GM13976 (cell line): ENCODE results near the gene ZDHHC24.

Experiments used
- DNase-seq: peaks from one replicate; pipeline ENCODE4 v3.0.0; 2012; ENCODE audit warnings: low spot score
- in situ Hi-C: fragments of 300-500 bp; cut with MboI; formaldehyde crosslinking; loops from one replicate; pipeline ENCODE4 v1.12.0; 2022; ENCODE audit warnings: low sequenced_read_pairs, mixed read lengths, inconsistent platforms; ENCODE audit not compliant: unreplicated experiment
- TF ChIP-seq, protein P1 (sequence below): IDR thresholded peaks from 2 replicates; pipeline ENCODE4 v1.5.1; 2012; ENCODE audit warnings: borderline replicate concordance, mild to moderate bottlenecking; ENCODE audit not compliant: insufficient read depth; ENCODE audit errors: extremely low read depth, missing control alignments, control extremely low read depth

Gene ZDHHC24

DNA sequence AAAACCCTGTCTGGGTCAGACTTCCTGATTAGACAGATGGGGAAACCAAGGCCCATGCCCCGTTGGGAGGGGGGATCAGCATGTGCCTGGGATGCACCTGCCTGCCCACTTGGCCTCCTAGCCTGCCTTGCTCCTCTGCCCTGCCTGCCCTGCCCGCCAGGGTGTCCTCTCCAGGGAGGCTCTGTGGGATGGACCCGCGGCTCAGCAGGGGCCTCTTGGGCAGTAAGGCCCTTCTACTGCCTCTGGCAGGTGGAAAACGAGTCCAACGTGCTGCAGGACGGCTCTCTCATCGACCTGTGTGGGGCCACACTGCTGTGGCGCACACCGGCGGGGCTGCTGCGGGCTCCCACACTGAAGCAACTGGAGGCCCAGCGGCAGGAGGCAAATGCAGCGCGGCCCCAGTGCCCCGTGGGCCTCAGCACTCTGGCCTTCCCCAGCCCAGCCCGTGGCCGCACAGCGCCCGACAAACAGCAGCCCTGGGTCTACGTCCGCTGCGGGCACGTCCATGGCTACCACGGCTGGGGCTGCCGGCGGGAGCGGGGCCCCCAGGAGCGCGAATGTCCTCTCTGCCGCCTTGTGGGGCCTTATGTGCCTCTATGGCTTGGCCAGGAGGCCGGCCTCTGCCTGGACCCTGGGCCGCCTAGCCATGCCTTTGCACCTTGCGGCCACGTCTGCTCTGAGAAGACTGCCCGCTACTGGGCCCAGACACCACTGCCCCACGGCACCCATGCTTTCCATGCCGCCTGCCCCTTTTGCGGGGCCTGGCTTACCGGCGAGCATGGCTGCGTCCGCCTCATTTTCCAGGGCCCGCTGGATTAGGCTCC is 70.3 kb downstream of the ZDHHC24 start:
- in situ Hi-C loops: no loop called here
- DNase-seq: no peak

DNA sequence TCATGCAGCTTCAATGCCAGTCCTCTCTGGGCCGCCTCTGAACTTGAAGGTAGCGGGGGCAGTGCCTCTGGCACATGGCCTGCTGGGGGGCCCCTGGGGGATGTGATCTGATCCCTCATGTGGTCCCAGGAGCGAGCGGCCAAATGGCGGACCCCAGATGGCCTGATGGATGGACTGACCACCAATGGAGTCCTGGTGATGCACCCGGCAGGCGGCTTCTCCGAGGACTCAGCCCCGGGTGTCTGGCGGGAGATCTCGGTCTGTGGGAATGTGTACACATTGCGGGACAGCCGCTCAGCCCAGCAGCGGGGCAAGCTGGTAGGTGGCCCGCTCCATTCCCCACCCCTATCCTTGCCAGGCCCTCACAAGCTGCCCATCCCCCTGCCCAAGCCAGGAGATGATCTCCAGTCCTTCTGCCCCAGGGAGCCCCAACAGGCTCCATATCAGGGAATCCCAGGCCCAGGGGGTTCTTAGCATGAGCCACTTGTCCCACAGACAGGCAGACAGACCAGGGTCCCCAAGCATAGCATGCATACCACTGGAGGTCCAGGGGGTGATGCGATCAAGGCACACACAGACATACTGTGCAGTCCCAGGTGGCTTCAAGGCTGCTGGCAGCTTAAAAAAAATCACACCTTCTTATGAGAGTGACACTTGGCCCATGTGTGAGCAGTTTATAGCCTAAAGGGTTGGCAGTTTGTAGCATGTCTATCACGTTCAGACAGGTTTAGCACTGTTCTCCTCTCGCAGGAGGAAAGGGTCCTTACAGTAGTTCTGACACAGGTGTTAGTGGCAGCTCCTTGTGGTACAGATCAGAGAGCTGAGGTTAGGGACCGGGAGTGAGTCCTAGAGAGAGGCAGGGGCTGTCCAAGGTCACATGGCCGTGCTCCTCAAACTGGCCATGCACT is 72.0 kb downstream of the ZDHHC24 start:
- TF ChIP-seq, protein P1, sequence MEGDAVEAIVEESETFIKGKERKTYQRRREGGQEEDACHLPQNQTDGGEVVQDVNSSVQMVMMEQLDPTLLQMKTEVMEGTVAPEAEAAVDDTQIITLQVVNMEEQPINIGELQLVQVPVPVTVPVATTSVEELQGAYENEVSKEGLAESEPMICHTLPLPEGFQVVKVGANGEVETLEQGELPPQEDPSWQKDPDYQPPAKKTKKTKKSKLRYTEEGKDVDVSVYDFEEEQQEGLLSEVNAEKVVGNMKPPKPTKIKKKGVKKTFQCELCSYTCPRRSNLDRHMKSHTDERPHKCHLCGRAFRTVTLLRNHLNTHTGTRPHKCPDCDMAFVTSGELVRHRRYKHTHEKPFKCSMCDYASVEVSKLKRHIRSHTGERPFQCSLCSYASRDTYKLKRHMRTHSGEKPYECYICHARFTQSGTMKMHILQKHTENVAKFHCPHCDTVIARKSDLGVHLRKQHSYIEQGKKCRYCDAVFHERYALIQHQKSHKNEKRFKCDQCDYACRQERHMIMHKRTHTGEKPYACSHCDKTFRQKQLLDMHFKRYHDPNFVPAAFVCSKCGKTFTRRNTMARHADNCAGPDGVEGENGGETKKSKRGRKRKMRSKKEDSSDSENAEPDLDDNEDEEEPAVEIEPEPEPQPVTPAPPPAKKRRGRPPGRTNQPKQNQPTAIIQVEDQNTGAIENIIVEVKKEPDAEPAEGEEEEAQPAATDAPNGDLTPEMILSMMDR: no peak
- in situ Hi-C loops: no loop called here
- DNase-seq: no peak

More for the DNA sequence above, 70.3 kb downstream of the ZDHHC24 start:
- TF ChIP-seq, protein P1: no peak

DNA sequence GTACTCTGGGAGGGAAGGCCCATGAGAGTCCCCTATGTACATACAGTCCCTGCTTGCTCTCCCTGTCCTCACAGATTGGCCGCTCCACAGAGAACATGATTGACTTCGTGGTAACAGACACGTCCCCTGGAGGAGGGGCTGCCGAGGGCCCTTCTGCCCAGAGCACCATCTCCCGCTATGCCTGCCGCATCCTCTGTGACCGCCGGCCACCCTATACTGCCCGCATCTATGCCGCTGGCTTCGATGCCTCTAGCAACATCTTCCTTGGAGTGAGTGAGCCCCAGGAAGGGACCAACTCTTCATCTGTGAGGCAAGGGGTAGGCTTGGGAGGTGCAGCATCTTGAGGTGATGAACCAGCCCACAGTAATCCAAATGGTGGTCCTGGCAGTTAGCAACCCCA is 72.7 kb downstream of the ZDHHC24 start:
- TF ChIP-seq, protein P1: no peak
- in situ Hi-C loops: no loop called here

DNA sequence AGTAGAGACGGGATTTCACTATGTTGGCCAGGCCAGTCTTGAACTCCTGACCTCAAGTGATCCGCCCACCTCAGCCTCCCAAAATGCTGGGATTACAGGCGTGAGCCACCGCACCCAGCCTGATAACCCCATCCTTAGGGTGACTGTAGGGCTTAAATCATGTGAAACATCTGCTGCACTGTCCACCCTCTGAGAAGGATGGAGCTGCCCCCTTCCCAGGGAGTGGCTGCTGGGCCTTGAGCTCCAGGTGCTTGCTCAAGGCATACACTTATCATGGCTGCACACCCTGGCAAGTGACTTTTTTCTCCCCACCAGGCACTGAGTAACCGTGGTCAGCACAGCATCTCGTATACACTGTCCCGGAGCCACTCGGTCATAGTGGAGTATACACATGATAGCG is 73.8 kb downstream of the ZDHHC24 start:
- DNase-seq: no peak
- in situ Hi-C loops: no loop called here
- TF ChIP-seq, protein P1: no peak

More for the DNA sequence above, 72.7 kb downstream of the ZDHHC24 start:
- no peak for DNase-seq

DNA sequence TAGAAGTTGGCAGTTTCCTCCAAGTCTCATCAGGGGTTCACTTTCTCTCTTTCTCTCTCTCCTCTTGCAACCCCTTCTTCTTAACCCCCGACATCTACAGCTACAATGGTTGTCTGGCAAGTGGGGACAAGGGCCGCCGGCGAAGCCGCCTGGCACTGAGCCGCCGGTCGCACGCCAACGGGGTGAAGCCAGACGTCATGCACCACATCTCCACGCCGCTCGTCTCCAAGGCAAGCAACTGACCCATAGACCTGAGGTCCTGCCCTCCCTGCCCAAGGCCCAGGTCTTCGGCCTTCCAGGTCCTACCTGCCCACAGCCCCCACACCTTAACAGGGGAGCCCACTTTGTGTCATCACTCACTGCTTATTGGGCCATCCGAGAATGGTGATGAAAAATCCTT is 74.7 kb downstream of the ZDHHC24 start:
- in situ Hi-C loops: no loop called here
- no peak for DNase-seq
- TF ChIP-seq, protein P1: no peak
